ENCODE results near the gene OPTN.
"Not testable (repeated sequence)": the region's sequence is repeated elsewhere in the genome, so short reads cannot be mapped to it uniquely, and the experiment has no call there.

Gene OPTN

DNA sequence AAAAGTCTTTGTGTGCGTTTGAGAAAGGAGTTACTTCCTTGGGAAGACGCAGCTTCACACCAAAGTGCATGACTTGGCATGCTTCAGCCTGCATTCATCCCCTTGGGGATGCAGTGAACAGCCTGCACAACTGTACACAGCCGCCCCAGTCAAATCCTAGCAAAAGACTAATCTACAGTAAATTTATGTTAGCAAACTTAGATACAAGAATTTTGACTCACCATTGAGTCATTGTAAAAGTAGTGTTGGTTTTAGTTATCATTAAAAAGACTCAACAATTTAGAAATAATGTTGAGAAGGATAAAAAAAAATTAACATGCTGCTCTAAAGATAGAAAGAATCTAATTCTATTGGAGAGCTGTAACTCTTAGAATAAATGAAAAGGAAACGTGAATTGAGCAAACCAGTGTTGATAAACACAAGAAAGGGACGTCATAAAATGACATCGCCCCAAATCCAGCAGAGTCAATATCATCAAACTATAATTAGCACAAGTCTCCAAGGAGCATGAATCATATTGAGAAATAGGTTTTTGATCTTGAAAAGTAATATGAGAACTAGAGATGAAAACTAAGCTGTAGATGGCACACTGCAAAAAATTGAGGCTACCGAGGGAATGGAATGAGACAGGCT, 11.9 kb upstream of the OPTN start:
- no peak for FAIRE-seq
- no peak for DNase-seq (ENCODE audit: extremely low spot score, insufficient read length, low read depth)

DNA sequence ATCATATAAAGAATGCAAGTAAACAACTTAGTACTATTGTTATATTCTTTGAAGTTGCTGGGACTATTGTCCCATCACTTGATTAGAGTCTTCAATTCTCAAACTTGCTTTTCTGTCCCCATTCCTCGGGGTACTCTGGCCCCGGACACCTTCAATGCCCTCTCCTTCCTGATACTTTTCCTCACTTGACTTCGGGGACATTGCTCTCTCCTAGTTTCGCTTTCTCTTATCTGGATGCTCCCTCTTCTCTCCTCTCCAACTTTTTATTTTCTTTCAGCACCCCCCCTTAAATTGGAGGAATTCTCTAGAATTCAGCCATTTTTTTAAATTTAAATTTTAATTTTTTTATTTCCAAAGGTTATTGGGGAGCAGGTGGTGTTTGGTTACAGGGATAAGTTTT, 10.6 kb upstream of the OPTN start:
- DNase-seq (ENCODE audit: extremely low spot score, insufficient read length, low read depth) = no peak
- FAIRE-seq = no peak

DNA sequence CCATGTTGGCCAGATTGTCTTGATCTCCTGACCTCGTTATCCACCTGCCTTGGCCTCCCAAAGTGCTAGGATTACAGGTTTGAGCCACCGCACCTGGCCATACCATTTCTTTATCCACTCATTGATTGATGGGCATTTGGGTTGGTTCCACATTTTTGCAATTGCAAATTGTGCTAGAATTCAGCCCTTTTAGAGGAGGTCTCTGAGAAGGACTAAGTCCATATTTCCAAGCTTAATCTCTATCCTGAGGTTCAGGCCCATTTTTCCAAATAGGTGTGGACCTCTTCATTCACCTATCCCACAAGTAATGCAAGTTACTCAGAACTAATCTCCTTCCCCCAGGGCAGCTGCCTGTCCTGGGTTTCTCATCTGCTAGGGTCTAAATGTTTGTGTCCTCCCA, 9.7 kb upstream of the OPTN start:
- no peak for DNase-seq (ENCODE audit: extremely low spot score, insufficient read length, low read depth)
- FAIRE-seq = no peak

DNA sequence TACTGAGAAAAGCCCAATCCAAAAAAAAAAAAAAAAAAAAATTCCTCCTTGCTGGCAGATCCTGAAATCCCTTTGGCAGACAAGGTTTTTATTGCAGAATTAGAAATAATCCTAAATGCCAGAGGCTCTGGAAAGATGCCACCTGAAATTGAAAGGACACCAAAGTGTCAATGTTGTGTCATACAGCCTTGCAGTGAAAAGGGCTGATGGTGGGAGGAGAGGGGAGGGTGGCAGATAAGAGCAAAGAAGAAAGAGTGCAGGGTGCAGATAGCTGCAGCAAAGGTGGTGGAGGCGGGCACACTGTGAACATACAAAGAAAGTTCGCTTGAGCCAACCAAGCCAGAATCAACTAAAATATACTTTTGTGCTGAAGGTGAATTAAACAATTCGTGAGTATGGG, 8.2 kb upstream of the OPTN start:
- DNase-seq (ENCODE audit: extremely low spot score, insufficient read length, low read depth) = no peak
- no peak for FAIRE-seq

DNA sequence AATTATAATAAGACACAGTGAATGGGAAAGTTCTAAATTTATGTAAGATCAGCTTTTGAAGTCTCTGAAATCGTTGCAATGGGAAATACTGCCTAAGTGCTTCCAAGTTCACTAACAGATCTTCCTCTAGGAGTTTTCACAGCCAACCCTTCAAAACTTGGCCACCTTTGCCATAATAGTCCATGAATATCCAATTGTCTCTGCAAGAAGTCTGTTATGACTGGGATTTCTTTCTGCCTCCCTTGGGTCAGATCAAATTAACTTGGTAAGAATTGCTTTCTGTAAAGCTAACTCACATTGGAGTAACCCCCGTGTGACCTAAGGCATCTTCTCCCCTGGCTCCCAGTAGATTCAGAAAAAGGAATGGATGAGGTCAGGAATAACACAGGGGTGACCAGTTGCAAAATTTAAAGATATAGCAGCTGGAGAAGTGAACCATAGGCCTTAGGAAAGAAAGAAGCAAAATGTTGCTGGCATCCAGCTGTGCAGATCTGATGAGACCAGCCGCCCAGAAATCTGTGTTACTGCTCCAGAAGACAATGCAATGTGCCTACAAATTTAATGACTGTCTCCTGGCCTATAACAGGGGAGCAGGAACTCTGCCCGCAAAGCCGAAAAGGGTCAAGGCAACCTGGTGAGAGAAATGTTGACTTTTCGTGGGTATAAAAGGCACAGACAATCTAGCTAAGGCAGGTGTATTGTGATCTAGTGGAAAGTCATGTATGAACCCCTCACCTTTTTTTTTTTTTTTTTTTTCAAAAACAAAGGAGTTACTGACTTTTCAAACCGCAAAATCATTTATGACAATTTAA, 7.5 kb upstream of the OPTN start:
- FAIRE-seq (no peak), DNase-seq (ENCODE audit: extremely low spot score, insufficient read length, low read depth) (no peak)

DNA sequence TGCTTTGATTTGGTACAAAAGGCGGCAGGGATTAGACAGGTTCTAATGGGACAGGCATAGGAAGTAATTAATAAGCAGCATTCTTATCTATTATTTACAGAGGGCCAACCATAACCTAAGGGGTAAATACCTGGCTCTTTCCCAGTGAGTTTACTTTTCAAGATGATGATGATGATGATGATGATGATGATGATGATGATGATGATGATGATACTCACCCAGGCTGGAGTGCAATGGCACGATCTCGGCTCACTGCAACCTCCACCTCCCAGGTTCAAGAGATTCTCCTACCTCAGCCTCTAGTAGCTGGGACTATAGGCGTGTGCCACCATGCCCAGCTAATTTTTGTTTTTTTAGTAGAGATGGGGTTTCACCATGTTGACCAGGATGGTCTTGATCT, 5.9 kb upstream of the OPTN start:
- DNase-seq (ENCODE audit: extremely low spot score, insufficient read length, low read depth); FAIRE-seq: not testable (repeated sequence)

DNA sequence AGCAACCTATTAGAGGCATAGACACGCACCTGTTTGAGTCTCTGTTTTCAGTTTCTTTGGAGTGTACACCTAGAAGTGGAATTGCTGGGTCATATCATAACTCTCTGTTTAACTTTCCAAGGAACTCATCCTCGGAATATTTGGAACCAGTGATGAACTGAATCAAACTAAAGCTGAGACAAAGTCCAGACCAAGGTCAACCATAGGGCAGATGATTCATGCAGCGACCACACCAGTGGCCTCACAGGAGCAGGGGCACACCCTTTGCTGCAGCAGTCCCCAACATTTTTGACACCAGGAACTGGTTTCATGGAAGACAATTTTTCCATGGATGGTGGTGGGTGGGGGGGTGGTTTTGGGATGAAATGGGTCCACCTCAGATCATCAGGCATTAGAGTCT, 4.9 kb upstream of the OPTN start:
- DNase-seq (ENCODE audit: extremely low spot score, insufficient read length, low read depth) (no peak), FAIRE-seq (no peak)

DNA sequence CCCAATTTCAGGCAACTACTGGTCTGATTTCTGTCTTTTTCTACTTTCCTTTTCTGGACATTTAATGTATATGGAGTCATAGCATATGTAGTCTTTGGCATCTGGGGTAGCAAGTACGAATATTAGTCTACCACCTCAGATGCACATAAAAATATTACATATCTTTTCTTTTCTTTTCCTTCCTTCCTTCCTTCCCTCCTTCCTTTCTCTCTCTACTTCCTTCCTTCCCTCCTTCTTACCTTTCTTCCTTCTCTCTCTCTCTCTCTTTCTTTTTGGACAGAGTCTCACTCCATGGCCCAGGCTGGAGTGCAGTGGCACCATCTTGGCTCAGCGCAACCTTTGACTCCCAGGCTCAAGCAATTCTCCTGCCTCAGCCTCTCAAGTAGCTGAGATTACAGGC, 4.0 kb upstream of the OPTN start:
- DNase-seq (ENCODE audit: extremely low spot score, insufficient read length, low read depth) (no peak), FAIRE-seq (no peak)

DNA sequence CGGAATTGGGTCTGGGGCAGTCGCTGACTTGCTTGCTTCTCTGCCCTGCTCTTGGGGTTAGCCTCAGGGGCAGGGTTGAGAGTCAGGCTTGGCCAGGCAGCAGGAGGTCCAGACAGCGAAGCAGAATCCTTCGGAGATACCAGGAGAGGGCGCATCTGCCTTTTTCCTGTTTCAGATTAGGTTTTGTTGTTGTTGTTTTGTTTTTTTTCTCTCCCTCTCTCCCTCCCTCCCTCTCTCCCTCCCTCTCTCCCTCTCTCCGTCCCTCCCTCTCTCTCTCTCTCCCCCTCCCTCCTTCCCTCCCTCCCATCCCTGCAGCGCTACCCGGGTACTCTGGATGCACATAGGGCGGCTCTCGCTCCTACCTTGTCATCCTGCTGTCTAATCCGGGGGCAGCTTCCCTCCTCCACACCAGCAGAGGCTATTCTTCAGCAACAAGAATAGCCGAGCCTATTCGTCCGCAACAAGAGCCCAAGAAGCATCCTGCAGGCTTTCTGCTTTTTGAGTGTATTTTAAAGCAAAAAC, 758 bp upstream of the OPTN start:
- DNase-seq (ENCODE audit: extremely low spot score, insufficient read length, low read depth) (peak; percentile 52), FAIRE-seq (peak; percentile 85)

DNA sequence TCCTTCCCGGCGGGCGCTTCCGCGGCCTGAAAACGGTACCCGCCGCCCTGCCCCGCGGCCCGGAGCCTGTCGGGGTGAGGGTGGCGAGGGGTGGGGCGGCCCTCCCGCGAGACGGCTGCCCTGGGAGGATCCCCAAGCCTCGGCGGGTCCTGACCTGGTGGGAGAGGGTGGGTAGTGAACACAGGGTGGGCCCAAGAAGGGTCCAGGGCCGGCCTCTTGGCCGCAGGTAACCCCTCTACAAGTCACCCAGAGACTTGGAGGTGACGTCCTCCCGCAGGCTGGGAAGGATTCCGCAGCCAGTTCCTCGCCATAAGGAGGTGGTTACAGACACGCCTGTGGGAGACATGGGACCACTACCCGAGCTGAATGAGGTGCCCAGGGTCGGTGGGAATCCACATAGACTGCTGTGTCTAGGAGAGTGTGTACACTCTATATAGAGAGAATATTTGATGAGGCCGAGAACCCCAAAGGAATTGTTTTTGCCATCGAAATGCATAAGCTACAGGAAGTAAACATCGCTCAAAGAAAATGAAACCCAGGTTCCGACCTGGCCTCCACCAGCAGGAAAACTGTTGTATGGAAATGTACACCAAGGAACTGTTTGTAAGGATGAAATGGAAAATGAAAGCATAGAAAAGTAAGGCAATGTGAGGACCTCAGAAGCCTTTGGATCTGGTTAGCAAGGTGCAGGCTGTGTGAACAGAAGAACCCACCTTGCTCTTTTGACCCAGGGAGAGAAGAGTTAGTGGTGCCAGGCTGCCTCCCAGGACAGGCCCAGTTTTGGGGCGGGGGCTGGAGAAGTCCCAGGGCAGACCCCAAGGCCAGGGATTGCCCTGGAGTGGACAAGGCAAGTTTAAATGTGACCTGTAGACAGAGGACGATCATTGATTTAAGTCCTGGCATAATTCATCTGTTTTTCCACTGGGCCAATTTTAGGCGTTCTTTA, 659 bp downstream of the OPTN start:
- DNase-seq (ENCODE audit: extremely low spot score, insufficient read length, low read depth) = no peak
- peak; percentile 46 for FAIRE-seq

DNA sequence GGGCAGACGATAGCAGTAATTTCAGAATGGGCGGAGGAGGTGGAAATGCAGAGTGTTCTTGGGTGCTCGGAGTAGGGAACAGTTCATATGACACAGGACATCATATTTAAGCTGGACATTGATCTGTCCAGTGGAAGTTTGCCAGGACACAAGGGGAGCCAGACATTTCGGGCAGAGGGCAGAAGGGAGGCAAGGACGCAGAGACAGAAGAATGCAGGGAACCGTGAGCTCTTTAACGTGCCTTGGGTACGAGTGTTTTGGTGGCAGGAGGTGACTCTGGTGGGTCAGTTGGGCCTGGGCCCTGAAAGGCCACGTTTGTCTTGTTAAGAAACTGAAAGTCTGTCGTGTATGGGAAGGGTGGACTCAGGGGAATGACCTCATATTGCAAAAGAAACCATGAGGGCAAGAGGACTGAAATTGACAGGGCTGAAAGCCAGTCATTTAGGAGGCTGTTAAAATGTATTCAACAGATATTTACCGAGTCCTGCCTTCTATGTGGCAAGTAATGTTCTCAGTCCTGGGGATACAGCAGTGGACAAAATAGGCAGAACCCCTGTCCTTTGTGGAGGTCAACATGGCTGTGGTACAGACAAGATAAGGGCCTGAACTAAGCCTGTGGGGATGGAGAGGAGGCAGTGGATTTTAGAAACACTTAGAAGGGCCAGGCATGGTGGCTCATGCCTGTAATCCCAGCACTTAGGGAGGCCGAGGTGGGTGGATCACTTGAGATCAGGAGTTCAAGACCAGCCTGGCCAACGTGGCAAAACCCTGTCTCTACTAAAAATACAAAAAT, 2.2 kb downstream of the OPTN start:
- DNase-seq (ENCODE audit: extremely low spot score, insufficient read length, low read depth) (no peak), FAIRE-seq (no peak)

DNA sequence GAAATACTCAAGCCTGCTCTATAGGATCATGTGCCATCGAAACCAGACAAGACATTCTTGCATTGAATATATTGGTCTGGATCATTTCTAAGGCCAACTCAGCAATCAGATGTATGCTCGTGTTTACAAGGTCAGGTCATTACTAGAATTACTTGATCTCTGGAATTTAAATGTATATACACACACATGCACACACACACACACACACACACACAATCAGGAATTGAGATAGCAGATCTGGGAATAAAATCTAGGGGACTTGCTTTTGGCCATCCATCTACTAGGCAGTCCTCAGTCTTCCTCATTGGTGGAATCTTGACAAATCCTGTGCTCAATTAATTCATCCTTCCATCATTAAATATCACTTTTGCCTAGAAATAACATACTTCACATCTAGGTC, 3.6 kb downstream of the OPTN start:
- FAIRE-seq (no peak), DNase-seq (ENCODE audit: extremely low spot score, insufficient read length, low read depth) (no peak)

DNA sequence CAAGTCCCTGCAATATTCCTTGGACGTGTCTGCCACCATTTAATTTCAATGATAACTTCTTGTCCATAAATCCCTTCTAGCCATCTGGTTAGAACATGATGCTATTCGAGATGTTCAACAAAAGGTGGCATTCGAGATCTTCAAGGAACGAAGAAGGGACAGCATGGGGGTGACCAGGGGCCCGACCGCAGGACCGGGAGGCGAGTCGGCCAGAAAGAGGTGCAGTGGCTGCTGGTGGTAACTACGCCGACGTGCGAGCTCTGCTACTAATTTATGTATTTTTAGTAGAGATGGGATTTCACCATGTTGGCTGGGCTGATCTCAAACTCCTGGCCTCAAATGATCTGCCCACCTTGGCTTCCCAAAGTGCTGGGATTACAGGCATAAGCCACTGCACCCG, 4.7 kb downstream of the OPTN start:
- no peak for DNase-seq (ENCODE audit: extremely low spot score, insufficient read length, low read depth)
- FAIRE-seq = no peak

DNA sequence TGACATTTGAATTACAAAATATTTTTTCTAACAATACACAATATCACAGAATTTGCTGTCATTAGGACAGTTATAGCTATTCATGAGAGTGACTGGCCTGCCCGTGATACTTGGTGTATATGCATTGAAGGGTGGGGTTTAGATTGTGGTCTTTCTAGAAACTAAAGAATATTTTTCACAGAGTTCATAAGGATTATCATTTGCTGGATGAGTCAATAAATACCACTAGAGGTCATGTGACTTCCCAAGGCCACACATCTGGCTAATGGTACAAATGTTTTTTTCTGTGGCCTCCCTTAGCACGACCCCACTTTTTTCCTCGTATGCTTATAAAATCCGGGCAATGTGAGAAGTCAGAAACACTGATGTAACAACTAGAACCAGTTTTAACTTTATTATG, 5.2 kb downstream of the OPTN start:
- DNase-seq (ENCODE audit: extremely low spot score, insufficient read length, low read depth) (no peak), FAIRE-seq (no peak)

DNA sequence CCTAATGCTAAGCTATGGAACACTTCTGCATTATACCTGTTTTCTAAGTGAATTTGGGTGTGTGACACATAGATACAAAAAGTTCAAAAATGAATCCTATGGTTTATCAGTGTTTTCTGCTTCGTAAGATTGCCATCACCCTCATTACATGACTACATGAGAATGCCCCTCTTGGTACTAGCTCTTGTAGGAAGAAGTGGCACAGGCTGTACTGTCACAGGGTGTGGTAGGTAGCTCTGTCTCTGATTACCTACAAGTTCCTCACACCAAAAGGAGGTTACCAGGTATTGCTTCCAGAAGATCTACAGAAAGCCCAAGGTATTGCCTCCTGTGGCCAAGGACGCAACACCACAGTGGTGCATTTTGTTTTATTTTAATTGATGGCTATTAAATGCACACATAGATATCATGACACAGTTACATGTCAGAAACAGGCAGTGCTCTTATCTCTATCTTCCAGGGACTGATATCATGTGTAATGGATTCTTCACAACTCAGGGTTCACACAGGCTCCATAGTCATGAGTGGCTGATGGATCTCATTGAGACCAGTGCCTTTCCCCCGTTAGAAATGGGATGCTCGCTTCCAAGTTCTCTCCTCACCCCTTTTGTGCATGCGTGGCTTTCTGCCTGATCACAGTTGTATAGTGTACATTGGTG, 6.6 kb downstream of the OPTN start:
- no peak for FAIRE-seq

DNA sequence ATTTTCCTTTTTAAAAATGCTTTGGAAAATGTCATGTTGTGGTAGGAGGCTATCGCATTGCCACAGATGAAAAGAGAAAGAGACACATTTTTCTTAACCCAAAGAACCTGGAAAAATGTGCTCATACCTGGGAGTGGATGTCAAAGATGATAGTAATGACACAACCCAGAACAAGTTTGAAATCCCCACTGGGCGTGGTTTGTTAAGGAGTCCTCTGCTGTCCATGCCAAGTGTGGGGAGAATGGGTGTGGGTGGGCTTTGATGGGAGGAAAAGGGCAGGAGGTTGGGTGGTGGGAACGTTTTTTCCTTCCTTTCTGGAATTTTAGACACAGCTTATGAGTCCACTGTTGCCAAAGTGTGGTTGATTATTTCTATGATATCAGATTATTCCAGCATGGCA, 10.9 kb downstream of the OPTN start:
- FAIRE-seq (no peak), DNase-seq (ENCODE audit: extremely low spot score, insufficient read length, low read depth) (no peak)

More for the DNA sequence above, 6.6 kb downstream of the OPTN start:
- DNase-seq (ENCODE audit: extremely low spot score, insufficient read length, low read depth) = no peak

DNA sequence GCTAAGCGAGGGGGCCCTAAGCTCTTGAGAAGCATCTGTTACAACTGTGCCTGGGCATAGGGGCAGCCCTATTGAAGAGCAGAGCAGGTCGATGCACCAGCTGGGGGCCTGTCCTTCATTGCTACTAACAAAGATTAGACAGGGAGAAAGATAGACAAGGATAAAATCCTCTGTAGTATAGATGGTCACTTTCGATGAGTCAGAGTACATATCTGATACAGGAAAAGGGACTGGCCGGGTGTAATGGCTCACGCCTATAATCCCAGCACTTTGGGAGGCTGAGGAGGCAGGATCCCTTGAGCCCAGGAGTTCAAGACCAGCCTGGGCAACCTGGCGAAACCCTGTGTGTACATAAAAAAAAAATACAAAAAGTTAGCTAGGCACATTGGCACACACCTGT, 13.6 kb downstream of the OPTN start:
- no peak for FAIRE-seq
- DNase-seq (ENCODE audit: extremely low spot score, insufficient read length, low read depth) = no peak

DNA sequence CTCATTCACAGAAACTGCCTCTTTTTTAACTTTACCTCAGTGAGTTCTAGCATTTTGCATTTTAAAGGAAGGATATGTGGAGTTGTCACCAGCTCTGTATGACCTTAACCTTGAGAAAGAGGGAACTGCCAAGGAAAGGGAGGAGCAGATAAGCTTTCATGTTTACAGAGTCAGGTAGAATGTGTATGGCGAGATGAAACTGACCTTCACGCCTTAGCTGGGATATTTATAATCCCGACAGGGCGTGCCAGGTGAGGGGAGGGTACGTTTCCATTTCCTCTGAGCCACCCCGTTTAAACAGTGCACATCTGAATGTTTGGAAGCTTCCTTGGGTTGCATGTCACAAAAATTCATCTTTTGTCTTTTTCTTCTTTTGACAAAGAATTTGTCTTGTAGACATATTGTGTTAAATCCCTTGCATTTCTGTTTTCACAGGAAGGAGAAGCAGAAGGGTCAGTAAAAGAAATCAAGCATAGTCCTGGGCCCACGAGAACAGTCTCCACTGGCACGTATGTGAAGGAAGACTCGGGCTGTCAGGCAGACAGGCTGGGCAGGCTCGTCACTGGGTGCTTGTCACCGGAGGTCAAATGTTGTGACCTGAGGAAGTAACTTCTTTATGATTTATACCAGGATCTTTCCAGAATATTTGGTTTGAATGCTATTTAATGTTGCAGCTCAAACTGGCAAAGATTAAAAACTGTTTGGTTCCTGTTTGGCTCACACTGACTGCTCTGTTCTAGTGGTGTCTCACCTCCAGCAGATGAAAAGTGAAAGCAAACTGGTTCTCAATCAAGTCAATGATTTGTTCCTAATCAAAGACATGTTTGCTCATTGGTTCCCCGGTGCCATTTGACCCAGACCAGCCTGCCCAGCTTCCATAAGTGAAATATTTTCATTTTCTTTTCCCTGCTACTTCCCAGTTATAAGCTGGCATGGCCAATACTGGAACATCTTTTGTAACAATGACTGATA, 16.2 kb downstream of the OPTN start:
- peak; percentile 49 for FAIRE-seq
- DNase-seq (ENCODE audit: extremely low spot score, insufficient read length, low read depth) = no peak
